AG04450 (cell line): ENCODE measurements around the gene NPHP4. TPM values are rescaled to one million over a fixed set of nuclear protein-coding genes. Genes with fewer than 3 reads are reported as not detected.

Experiments
- CTCF ChIA-PET: fragments of 300-600, 350-600 bp; formaldehyde crosslinking; extraction: SDS; loops from one replicate; lab custom pipeline; 2022; ENCODE audit warnings: antibody characterized with exemption, inconsistent platforms; lab: Charles Lee
- POLR2A ChIA-PET: fragments of 350-600 bp; formaldehyde crosslinking; extraction: SDS; loops from one replicate; lab custom pipeline; 2021; ENCODE audit warnings: antibody characterized with exemption, inconsistent platforms; lab: Yijun Ruan, JAX
- DNase-seq: peaks from one replicate; pipeline ENCODE4 v3.0.0-alpha.2; 2011; ENCODE audit warnings: low read depth, low spot score
- H3K27ac ChIP-seq: one replicate; pipeline ENCODE4 v1.5.1; 2012; ENCODE audit warnings: low read depth, low read length, control low read depth
- H3K27me3 ChIP-seq: one replicate; pipeline ENCODE4 v1.6.0; 2012; ENCODE audit warnings: low read length; ENCODE audit not compliant: control insufficient read depth, insufficient read depth
- H3K4me3 ChIP-seq: 2 replicates; pipeline ENCODE4 v1.5.1; 2011; ENCODE audit warnings: mild to moderate bottlenecking, low read depth, low read length, control low read depth
- H3K9me3 ChIP-seq: 2 replicates; pipeline ENCODE4 v1.5.1; 2012; ENCODE audit warnings: low read length; ENCODE audit not compliant: control insufficient read depth, insufficient read depth
- CTCF ChIP-seq: IDR thresholded peaks from 2 replicates; pipeline ENCODE4 v1.5.1; 2011; ENCODE audit warnings: low read depth, low read length, control low read depth, inconsistent platforms
- polyA plus RNA-seq: library from polyadenylated mRNA; depleted of rRNA; stranded (reverse); fragments of >200 nt; gene quantifications from 2 replicates; pipeline ENCODE4 v1.2.3, GENCODE V29; 2011

The NPHP4 gene
- polyA plus RNA-seq, 1 experiment: 1.6 TPM

DNA sequence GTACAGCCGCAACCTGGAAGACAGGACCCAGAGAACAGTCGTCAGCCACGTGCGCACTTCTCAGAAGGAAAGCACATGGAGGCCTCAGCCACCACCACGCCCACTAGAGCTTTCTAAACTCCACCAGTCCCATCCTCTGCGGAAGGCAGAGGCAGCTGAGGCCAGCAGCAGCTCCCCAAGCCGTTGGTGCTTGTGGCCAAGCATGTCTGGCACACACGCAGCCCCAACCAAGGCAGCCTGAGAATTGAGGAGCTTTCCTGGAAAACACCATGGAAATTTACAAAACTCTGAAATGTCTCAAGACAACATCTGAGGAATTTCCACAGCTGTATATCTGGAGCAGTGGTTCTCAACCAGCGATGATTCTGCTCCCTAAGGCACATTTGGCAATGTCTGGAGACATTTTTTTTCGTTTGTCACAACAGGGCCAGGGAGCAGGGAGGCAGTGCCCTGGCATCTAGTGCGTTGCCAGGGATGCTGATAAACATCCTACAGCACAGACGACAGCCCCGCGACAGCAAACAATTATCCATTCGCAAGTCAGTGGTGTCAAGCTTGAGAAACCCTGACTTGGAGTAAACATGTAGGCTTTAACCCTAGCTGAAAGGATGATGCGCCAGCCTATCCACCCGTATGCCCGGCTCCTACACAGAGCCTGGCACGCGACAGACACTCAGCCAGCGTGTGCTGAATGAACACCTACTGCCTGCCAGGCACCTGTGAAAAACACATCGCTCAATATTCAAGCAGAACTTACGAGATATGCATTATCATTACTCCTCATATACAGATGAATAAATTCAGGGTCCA, 24.7 kb downstream of the NPHP4 start:
- H3K27me3 ChIP-seq: no peaks in the 10 kb centered on the region

GRCh38 chr1:5966543-5967205, 25.6 kb downstream of the NPHP4 start:
- H3K27me3 ChIP-seq: no peaks in the 10 kb centered on the region
- ChIA-PET CTCF (interaction anchor here (1.9 kb wide), 1 partner anchor 457 kb away, joined by 6 read pairs; no protein-coding TSS in a partner anchor), POLR2A (no interaction called here)
- H3K27ac ChIP-seq: no peak overlapping the region
- H3K4me3 ChIP-seq: no peak overlapping the region
- no peaks in the 10 kb centered on the region for H3K9me3 ChIP-seq
- no peak for TF ChIP-seq CTCF
- DNase-seq: no peak

More for the DNA sequence above, 24.7 kb downstream of the NPHP4 start:
- POLR2A ChIA-PET: no interaction called here
- TF ChIP-seq CTCF: no peak
- CTCF ChIA-PET: interaction anchor here (1.9 kb wide), 1 partner anchor 458 kb away, joined by 6 read pairs; no protein-coding TSS in a partner anchor
- Histone ChIP-seq H3K4me3 (no peak overlapping the region), H3K27ac (no peak overlapping the region), H3K9me3 (no peaks in the 10 kb centered on the region)
- DNase-seq: no peak

- CTCF ChIA-PET: no interaction called here
- no peak for DNase-seq
- no peak overlapping the region for H3K27ac ChIP-seq
These were observed 26.6 kb downstream of the NPHP4 start for GRCh38 chr1:5965586-5966131.

GRCh38 chr1:5962265-5963105, 29.7 kb downstream of the NPHP4 start:
- Histone ChIP-seq H3K27ac (no peak overlapping the region), H3K4me3 (no peak overlapping the region), H3K27me3 (no peaks in the 10 kb centered on the region), H3K9me3 (no peaks in the 10 kb centered on the region)
- ChIA-PET POLR2A (no interaction called here), CTCF (interaction anchor here (1.0 kb wide), 1 partner anchor 13 kb away, joined by 3 read pairs; no protein-coding TSS in a partner anchor)
- DNase-seq: no peak
- TF ChIP-seq CTCF: no peak

More at GRCh38 chr1:5965586-5966131, 26.6 kb downstream of the NPHP4 start:
- no peaks in the 10 kb centered on the region for H3K9me3 ChIP-seq
- no peaks in the 10 kb centered on the region for H3K27me3 ChIP-seq
- no peak overlapping the region for H3K4me3 ChIP-seq
- POLR2A ChIA-PET: no interaction called here
- no peak for TF ChIP-seq CTCF
